HFFc6 (cell line): ENCODE results near the gene GATAD2B. TPM values are rescaled to one million over a fixed set of nuclear protein-coding genes. Genes with fewer than 3 reads are reported as not detected.

Experiments
- DNase-seq: peaks from one replicate; pipeline ENCODE4 v3.0.0-alpha.2; 2018
- H3K27ac Mint-ChIP-seq: 2 replicates; pipeline ENCODE4 v1.8.0; 2020; ENCODE audit warnings: mild to moderate bottlenecking, mixed read lengths
- H3K27me3 Mint-ChIP-seq: 2 replicates; pipeline ENCODE4 v1.8.0; 2021; ENCODE audit warnings: mild to moderate bottlenecking, moderate library complexity, mixed read lengths; ENCODE audit not compliant: insufficient read depth
- H3K36me3 Mint-ChIP-seq: 2 replicates; pipeline ENCODE4 v1.8.0; 2021; ENCODE audit warnings: low read depth, mixed read lengths
- H3K4me1 Mint-ChIP-seq: 2 replicates; pipeline ENCODE4 v1.8.0; 2020; ENCODE audit warnings: low read depth, mixed read lengths
- H3K4me3 Mint-ChIP-seq: 2 replicates; pipeline ENCODE4 v1.8.0; 2020; ENCODE audit warnings: mild to moderate bottlenecking, moderate library complexity, mixed read lengths
- H3K9me3 Mint-ChIP-seq: 2 replicates; pipeline ENCODE4 v1.8.0; 2020; ENCODE audit warnings: mild to moderate bottlenecking, mixed read lengths
- CTCF ChIP-seq: fragments of 200-600 bp; sonication (generic); IDR thresholded peaks from 2 replicates; pipeline ENCODE4 v1.5.0; 2021; ENCODE audit warnings: antibody characterized with exemption, mild to moderate bottlenecking
- total RNA-seq, 6 experiments: library from RNA; stranded (reverse); fragmentation: NEBNext Ultra II Directional; extraction: Animal tissue kit (Norgen Biotek cat#: 25700); gene quantifications; 2 replicates in 1 of 6; 3 replicates in 5 of 6; pipeline ENCODE4 v1.2.3, GENCODE V29; 2021

GATAD2B gene
- total RNA-seq, 6 experiments from 2014 or later, result 29.3 to 40.9 (median 38.4) TPM

GRCh38 chr1:153774780-153775457, 147.9 kb downstream of the GATAD2B start, which contains the start of gene SLC27A3:
TSS of gene SLC27A3 (plus strand) at chr1:153775407. CDS start at chr1:153775498, 91 bp downstream.
- 0 out of 2 replicates have a peak, but pooled peaks cover 4% of the 10 kb centered on the region for H3K36me3 Mint-ChIP-seq
- H3K4me3 Mint-ChIP-seq, result peak within 1 kb of the TSS; percentile 85
- peak within 1 kb of the TSS; percentile 47; the same call in 1 of the 2 replicates for H3K27ac Mint-ChIP-seq
- no peak for TF ChIP-seq CTCF
- no peaks in the 10 kb centered on the region for H3K9me3 Mint-ChIP-seq
- peaks cover 8% of the 10 kb centered on the region for H3K27me3 Mint-ChIP-seq
- no peak for DNase-seq
- peaks cover 17% of the 10 kb centered on the region for H3K4me1 Mint-ChIP-seq

- Mint-ChIP-seq H3K4me1 (peaks cover 17% of the 10 kb centered on the region), H3K27ac (no peak overlapping the region), H3K4me3 (no peak overlapping the region), H3K36me3 (0 out of 2 replicates have a peak, but pooled peaks cover 4% of the 10 kb centered on the region), H3K27me3 (peaks cover 8% of the 10 kb centered on the region), H3K9me3 (no peaks in the 10 kb centered on the region)
- no peak for DNase-seq
- no peak for TF ChIP-seq CTCF
These were observed 148.7 kb downstream of the GATAD2B start for GRCh38 chr1:153774026-153774595.

- no peak for DNase-seq
- Mint-ChIP-seq H3K27me3 (peaks cover 8% of the 10 kb centered on the region), H3K4me1 (peaks cover 17% of the 10 kb centered on the region), H3K36me3 (0 out of 2 replicates have a peak, but pooled peaks cover 4% of the 10 kb centered on the region), H3K27ac (no peak overlapping the region), H3K9me3 (no peaks in the 10 kb centered on the region), H3K4me3 (no peak overlapping the region)
- TF ChIP-seq CTCF, result no peak
These were observed 149.5 kb downstream of the GATAD2B start for GRCh38 chr1:153773096-153773921.

- no peaks in the 10 kb centered on the region for H3K9me3 Mint-ChIP-seq
- DNase-seq, result no peak
- H3K4me3 Mint-ChIP-seq, result no peak overlapping the region
- peaks cover 17% of the 10 kb centered on the region for H3K4me1 Mint-ChIP-seq
- peaks cover 4% of the 10 kb centered on the region; the same call in 1 of the 2 replicates for H3K36me3 Mint-ChIP-seq
- TF ChIP-seq CTCF, result peak; percentile 52
- no peak overlapping the region for H3K27ac Mint-ChIP-seq
- H3K27me3 Mint-ChIP-seq, result peaks cover 6% of the 10 kb centered on the region
These were observed 150.8 kb downstream of the GATAD2B start for GRCh38 chr1:153771841-153772593.

- Mint-ChIP-seq H3K4me3 (no peak overlapping the region), H3K27ac (no peak overlapping the region), H3K27me3 (peaks cover 4% of the 10 kb centered on the region), H3K36me3 (peaks cover 4% of the 10 kb centered on the region; the same call in 1 of the 2 replicates), H3K4me1 (peaks cover 17% of the 10 kb centered on the region), H3K9me3 (no peaks in the 10 kb centered on the region)
- TF ChIP-seq CTCF, result no peak
- no peak for DNase-seq
These were observed 151.5 kb downstream of the GATAD2B start for GRCh38 chr1:153771261-153771660.
